HFFc6 (cell line): ENCODE results near the gene VILL. TPM values are rescaled to one million over a fixed set of nuclear protein-coding genes. Genes with fewer than 3 reads are reported as not detected.

Experiments
- DNase-seq: peaks from one replicate; pipeline ENCODE4 v3.0.0-alpha.2; 2018
- H3K27ac Mint-ChIP-seq: 2 replicates; pipeline ENCODE4 v1.8.0; 2020; ENCODE audit warnings: mild to moderate bottlenecking, mixed read lengths
- H3K27me3 Mint-ChIP-seq: 2 replicates; pipeline ENCODE4 v1.8.0; 2021; ENCODE audit warnings: mild to moderate bottlenecking, moderate library complexity, mixed read lengths; ENCODE audit not compliant: insufficient read depth
- H3K36me3 Mint-ChIP-seq: 2 replicates; pipeline ENCODE4 v1.8.0; 2021; ENCODE audit warnings: low read depth, mixed read lengths
- H3K4me1 Mint-ChIP-seq: 2 replicates; pipeline ENCODE4 v1.8.0; 2020; ENCODE audit warnings: low read depth, mixed read lengths
- H3K4me3 Mint-ChIP-seq: 2 replicates; pipeline ENCODE4 v1.8.0; 2020; ENCODE audit warnings: mild to moderate bottlenecking, moderate library complexity, mixed read lengths
- H3K9me3 Mint-ChIP-seq: 2 replicates; pipeline ENCODE4 v1.8.0; 2020; ENCODE audit warnings: mild to moderate bottlenecking, mixed read lengths
- CTCF ChIP-seq: fragments of 200-600 bp; sonication (generic); IDR thresholded peaks from 2 replicates; pipeline ENCODE4 v1.5.0; 2021; ENCODE audit warnings: antibody characterized with exemption, mild to moderate bottlenecking
- total RNA-seq, 6 experiments: library from RNA; stranded (reverse); fragmentation: NEBNext Ultra II Directional; extraction: Animal tissue kit (Norgen Biotek cat#: 25700); gene quantifications; 2 replicates in 1 of 6; 3 replicates in 5 of 6; pipeline ENCODE4 v1.2.3, GENCODE V29; 2021

The VILL gene
- total RNA-seq, 6 experiments from 2014 or later = 3.5 to 4.6 (median 3.7) TPM

GRCh38 chr3:37956723-37957538, 33.7 kb upstream of the VILL start:
- H3K9me3 Mint-ChIP-seq = peaks cover 13% of the 10 kb centered on the region
- H3K27ac Mint-ChIP-seq = no peak overlapping the region
- TF ChIP-seq CTCF = no peak
- H3K4me1 Mint-ChIP-seq = peaks cover 25% of the 10 kb centered on the region
- H3K36me3 Mint-ChIP-seq = peaks cover 35% of the 10 kb centered on the region
- no peak for DNase-seq
- no peak overlapping the region for H3K4me3 Mint-ChIP-seq
- H3K27me3 Mint-ChIP-seq = no peaks in the 10 kb centered on the region

GRCh38 chr3:37957539-37957936, 33.0 kb upstream of the VILL start:
- H3K36me3 Mint-ChIP-seq = peaks cover 29% of the 10 kb centered on the region
- H3K9me3 Mint-ChIP-seq = peaks cover 7% of the 10 kb centered on the region
- DNase-seq = no peak
- H3K4me3 Mint-ChIP-seq = no peak overlapping the region
- no peaks in the 10 kb centered on the region for H3K27me3 Mint-ChIP-seq
- H3K27ac Mint-ChIP-seq = no peak overlapping the region
- no peak for TF ChIP-seq CTCF
- peaks cover 25% of the 10 kb centered on the region for H3K4me1 Mint-ChIP-seq

- Mint-ChIP-seq H3K4me1 (peaks cover 28% of the 10 kb centered on the region), H3K36me3 (peaks cover 8% of the 10 kb centered on the region; the same call in 1 of the 2 replicates), H3K27ac (peak overlapping the region; percentile 71), H3K27me3 (0 out of 2 replicates have a peak, but pooled peaks cover 1% of the 10 kb centered on the region), H3K4me3 (no peak overlapping the region; the same call in 1 of the 2 replicates), H3K9me3 (no peaks in the 10 kb centered on the region)
- no peak for DNase-seq
- TF ChIP-seq CTCF = no peak
Measured at GRCh38 chr3:37961622-37962431, 28.8 kb upstream of the VILL start.

GRCh38 chr3:37963016-37963415, 27.6 kb upstream of the VILL start:
- Mint-ChIP-seq H3K9me3 (no peaks in the 10 kb centered on the region), H3K27me3 (0 out of 2 replicates have a peak, but pooled peaks cover 3% of the 10 kb centered on the region), H3K4me1 (peaks cover 28% of the 10 kb centered on the region), H3K4me3 (peak overlapping the region; percentile 62), H3K36me3 (peaks cover 2% of the 10 kb centered on the region; the same call in 1 of the 2 replicates), H3K27ac (peak overlapping the region; percentile 90)
- no peak for TF ChIP-seq CTCF
- DNase-seq = peak; percentile 64

GRCh38 chr3:37963635-37964034, 27.0 kb upstream of the VILL start:
- H3K4me3 Mint-ChIP-seq = no peak overlapping the region
- TF ChIP-seq CTCF = no peak
- H3K9me3 Mint-ChIP-seq = no peaks in the 10 kb centered on the region
- no peak for DNase-seq
- no peaks in the 10 kb centered on the region; the same call in 1 of the 2 replicates for H3K36me3 Mint-ChIP-seq
- H3K27ac Mint-ChIP-seq = no peak overlapping the region; the same call in 1 of the 2 replicates
- 0 out of 2 replicates have a peak, but pooled peaks cover 3% of the 10 kb centered on the region for H3K27me3 Mint-ChIP-seq
- H3K4me1 Mint-ChIP-seq = peaks cover 28% of the 10 kb centered on the region
